ENCODE data around the gene SLC16A8. TPM values are rescaled to one million over a fixed set of nuclear protein-coding genes. Genes with fewer than 3 reads are reported as not detected.

SLC16A8 gene
- total and polyA plus RNA-seq, 9 of the 15 experiments (the other 6 are each of a cell fraction or from before 2014, with no cell fraction given): not detected

- Histone ChIP-seq H3K4me2 (ENCODE audit: insufficient read depth, low read length) (no peak overlapping the region), H3K79me2 (ENCODE audit: control insufficient read depth, insufficient read depth, low read length) (no peaks in the 10 kb centered on the region), H3K4me1 (replicated peaks in 1 of 2; ENCODE audit: control insufficient read depth in 2 of 2, insufficient read depth in 2 of 2, low read length in 2 of 2) (peaks cover 0 to 23% of the 10 kb centered on the region in 2 experiments; a peak in 2 of 5 replicates), H4K20me1 (replicated peaks; ENCODE audit: control insufficient read depth, insufficient read depth, low read length) (no peaks in the 10 kb centered on the region), H3K4me3 (no peak overlapping the region), H3K27me3 (ENCODE audit: control insufficient read depth in 2 of 2, insufficient read depth in 2 of 2, low read length in 2 of 2) (no peaks in the 10 kb centered on the region), H3K36me3 (ENCODE audit: control insufficient read depth, insufficient read depth, low read length) (no peaks in the 10 kb centered on the region), H2AFZ (ENCODE audit: low read depth, low read length) (no peak overlapping the region), H3K9me1 (ENCODE audit: control insufficient read depth, insufficient read depth, low read length) (no peaks in the 10 kb centered on the region), H3K27ac (ENCODE audit: extremely low read depth, low read depth, low read length) (no peak overlapping the region), H3K9me3 (replicated peaks; ENCODE audit: control insufficient read depth, insufficient read depth, low read depth, low read length) (no peaks in the 10 kb centered on the region), H3K9ac (ENCODE audit: insufficient read depth in 1 of 2, low read depth in 2 of 2, low read length in 2 of 2) (no peak overlapping the region)
- ChIA-PET POLR2A (interaction anchor here (0.7 to 0.8 kb wide), 2 partner anchors 15 to 131 kb away, joined by 3 to 5 read pairs; partner anchors contain the start of gene MAFF), CTCF (ENCODE audit: low intra/inter-chr PET ratio) (no interaction called here)
- intact Hi-C loops (cut with micrococcal nuclease) (no loop called here), in situ Hi-C loops (cut with MboI) (loop anchor here (25.0 kb wide), 2 partner anchors 517 to 942 kb away; partner anchors contain the start of genes APOBEC3C and APOBEC3D)
- TF ChIP-seq SAFB2 (IDR thresholded peaks at IDR 0.05; ENCODE audit: borderline replicate concordance, low read depth, low read length, severe bottlenecking) (no peak), ZNF134 (CRISPR knock-in tag; conservative IDR thresholded peaks at IDR 0.05) (no peak), SMAD4 (CRISPR knock-in tag; conservative IDR thresholded peaks at IDR 0.05) (no peak), BMI1 (IDR thresholded peaks at IDR 0.05; ENCODE audit: low read length) (no peak), SRSF3 (IDR thresholded peaks at IDR 0.05; ENCODE audit: insufficient read depth, low read length) (no peak), ZBED1 (IDR thresholded peaks at IDR 0.05) (no peak), NR2C2 (CRISPR knock-in tag; IDR thresholded peaks at IDR 0.05) (no peak), NR2C2 (tag; IDR thresholded peaks at IDR 0.05) (no peak), ILF3 (IDR thresholded peaks at IDR 0.05; ENCODE audit: borderline replicate concordance) (no peak), POLR2B (IDR thresholded peaks at IDR 0.05; ENCODE audit: low read depth, partially characterized antibody) (no peak)
- TF ChIP-seq, protein P1, sequence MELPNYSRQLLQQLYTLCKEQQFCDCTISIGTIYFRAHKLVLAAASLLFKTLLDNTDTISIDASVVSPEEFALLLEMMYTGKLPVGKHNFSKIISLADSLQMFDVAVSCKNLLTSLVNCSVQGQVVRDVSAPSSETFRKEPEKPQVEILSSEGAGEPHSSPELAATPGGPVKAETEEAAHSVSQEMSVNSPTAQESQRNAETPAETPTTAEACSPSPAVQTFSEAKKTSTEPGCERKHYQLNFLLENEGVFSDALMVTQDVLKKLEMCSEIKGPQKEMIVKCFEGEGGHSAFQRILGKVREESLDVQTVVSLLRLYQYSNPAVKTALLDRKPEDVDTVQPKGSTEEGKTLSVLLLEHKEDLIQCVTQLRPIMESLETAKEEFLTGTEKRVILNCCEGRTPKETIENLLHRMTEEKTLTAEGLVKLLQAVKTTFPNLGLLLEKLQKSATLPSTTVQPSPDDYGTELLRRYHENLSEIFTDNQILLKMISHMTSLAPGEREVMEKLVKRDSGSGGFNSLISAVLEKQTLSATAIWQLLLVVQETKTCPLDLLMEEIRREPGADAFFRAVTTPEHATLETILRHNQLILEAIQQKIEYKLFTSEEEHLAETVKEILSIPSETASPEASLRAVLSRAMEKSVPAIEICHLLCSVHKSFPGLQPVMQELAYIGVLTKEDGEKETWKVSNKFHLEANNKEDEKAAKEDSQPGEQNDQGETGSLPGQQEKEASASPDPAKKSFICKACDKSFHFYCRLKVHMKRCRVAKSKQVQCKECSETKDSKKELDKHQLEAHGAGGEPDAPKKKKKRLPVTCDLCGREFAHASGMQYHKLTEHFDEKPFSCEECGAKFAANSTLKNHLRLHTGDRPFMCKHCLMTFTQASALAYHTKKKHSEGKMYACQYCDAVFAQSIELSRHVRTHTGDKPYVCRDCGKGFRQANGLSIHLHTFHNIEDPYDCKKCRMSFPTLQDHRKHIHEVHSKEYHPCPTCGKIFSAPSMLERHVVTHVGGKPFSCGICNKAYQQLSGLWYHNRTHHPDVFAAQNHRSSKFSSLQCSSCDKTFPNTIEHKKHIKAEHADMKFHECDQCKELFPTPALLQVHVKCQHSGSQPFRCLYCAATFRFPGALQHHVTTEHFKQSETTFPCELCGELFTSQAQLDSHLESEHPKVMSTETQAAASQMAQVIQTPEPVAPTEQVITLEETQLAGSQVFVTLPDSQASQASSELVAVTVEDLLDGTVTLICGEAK (IDR thresholded peaks at IDR 0.05): no peak
- TF ChIP-seq, protein P1 (CRISPR knock-in tag; IDR thresholded peaks at IDR 0.05): no peak
- BruUV-seq (replicated peaks): no TSS peak
- WGBS (ENCODE audit: insufficient coverage, low coverage, missing lambda C conversion rate): 66% methylated on average over 7 of the region's 11 CpGs
- no peak for ATAC-seq
- DNase-seq (ENCODE audit: extremely low read depth in 1 of 4, low spot score in 3 of 4): no peak
- no peak for FAIRE-seq
Observed at GRCh38 chr22:38070250-38070921, 13.6 kb downstream of the SLC16A8 start.
